ENCODE measurements around the gene SNRPN. TPM values are rescaled to one million over a fixed set of nuclear protein-coding genes. Genes with fewer than 3 reads are reported as not detected.

SNRPN gene
- total RNA-seq, 1 experiment from 2014 or later: 2.0 TPM

DNA sequence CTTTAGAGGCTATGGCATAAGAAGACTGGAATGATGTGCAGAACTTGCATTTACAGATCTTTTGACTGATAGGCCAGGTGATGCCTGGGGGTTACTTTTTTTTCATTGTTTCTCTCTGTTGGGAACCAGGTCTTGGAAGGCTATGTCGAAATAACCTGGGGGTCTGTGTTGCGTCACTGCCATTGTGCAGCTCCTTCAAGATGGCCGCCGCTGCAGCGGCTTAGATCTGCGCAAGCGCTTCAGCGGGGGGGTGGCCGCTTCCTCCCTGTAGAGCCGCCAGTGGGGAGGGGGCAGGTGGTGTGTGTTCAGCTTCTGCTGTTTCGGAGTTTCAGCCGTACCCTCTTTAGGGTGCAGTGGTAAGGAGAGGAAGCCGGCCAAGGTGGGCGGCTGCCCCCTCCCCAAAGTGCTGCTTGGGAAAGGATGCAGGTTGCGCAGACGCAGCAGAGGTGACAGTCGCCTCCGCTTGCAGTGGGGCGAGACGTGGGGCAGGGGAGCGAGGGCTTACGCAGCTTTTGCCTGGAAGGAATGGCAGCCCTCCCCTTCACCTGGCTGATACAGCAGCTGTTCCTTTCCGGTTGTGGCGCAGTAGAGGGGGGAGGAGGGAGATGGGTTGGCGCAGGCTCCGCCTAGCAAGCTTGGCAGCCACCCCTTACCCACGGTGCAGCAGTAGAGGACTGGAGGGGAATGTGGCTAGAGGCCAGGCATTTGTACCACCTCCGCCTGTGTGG lies 1.5 kb downstream of the SNRPN start (continued):
- TF ChIP-seq, protein P1, sequence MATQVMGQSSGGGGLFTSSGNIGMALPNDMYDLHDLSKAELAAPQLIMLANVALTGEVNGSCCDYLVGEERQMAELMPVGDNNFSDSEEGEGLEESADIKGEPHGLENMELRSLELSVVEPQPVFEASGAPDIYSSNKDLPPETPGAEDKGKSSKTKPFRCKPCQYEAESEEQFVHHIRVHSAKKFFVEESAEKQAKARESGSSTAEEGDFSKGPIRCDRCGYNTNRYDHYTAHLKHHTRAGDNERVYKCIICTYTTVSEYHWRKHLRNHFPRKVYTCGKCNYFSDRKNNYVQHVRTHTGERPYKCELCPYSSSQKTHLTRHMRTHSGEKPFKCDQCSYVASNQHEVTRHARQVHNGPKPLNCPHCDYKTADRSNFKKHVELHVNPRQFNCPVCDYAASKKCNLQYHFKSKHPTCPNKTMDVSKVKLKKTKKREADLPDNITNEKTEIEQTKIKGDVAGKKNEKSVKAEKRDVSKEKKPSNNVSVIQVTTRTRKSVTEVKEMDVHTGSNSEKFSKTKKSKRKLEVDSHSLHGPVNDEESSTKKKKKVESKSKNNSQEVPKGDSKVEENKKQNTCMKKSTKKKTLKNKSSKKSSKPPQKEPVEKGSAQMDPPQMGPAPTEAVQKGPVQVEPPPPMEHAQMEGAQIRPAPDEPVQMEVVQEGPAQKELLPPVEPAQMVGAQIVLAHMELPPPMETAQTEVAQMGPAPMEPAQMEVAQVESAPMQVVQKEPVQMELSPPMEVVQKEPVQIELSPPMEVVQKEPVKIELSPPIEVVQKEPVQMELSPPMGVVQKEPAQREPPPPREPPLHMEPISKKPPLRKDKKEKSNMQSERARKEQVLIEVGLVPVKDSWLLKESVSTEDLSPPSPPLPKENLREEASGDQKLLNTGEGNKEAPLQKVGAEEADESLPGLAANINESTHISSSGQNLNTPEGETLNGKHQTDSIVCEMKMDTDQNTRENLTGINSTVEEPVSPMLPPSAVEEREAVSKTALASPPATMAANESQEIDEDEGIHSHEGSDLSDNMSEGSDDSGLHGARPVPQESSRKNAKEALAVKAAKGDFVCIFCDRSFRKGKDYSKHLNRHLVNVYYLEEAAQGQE (IDR thresholded peaks at IDR 0.05; ENCODE audit: low read depth): no peak
- TF ChIP-seq POLR2AphosphoS5 (IDR thresholded peaks at IDR 0.05; ENCODE audit: low read depth, low read length) (no peak), RAD21 (IDR thresholded peaks at IDR 0.05; ENCODE audit: low read depth) (no peak)

DNA sequence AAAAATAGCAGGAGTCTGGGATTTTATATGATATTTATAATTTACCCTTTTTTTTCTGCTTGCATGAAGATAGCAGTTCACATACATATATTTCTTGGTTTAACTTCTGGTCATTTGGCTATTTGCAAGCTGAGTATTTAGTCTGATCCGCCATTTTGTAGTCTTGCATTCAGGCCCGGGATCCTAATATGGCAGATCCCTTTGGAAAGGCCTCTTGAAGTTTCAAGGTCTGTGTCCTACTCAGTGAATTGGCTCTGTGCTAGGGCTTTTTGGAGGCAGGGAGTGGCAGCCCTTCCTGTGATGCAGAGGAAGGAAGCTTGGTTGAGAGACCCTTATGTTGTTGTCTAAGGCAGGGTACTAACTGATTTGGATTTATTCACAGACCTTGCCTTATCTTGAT lies 2.9 kb downstream of the SNRPN start:
- Histone ChIP-seq H3K27me3 (ENCODE audit: insufficient read depth, low read length) (no peaks in the 10 kb centered on the region), H3K36me3 (ENCODE audit: control insufficient read depth in 1 of 2, insufficient read depth in 2 of 2, low read length in 2 of 2) (no peaks in the 10 kb centered on the region), H3K4me2 (ENCODE audit: low read length) (no peak overlapping the region), H3K4me3 (replicated peaks in 1 of 2; ENCODE audit: low read depth in 1 of 2, low read length in 2 of 2) (no peak overlapping the region), H3K9ac (ENCODE audit: low read length) (no peak overlapping the region), H3K4me1 (ENCODE audit: control insufficient read depth in 1 of 2, insufficient read depth in 2 of 2, low read length in 2 of 2) (no peaks in the 10 kb centered on the region), H3K9me2 (ENCODE audit: insufficient read depth) (no peaks in the 10 kb centered on the region), H2AFZ (ENCODE audit: low read depth, low read length, poor library complexity, severe bottlenecking) (no peak overlapping the region), H3K79me2 (ENCODE audit: insufficient read depth, low read length) (no peaks in the 10 kb centered on the region), H4K20me1 (ENCODE audit: insufficient read depth) (no peaks in the 10 kb centered on the region), H3K9me3 (ENCODE audit: control insufficient read depth in 1 of 2, insufficient read depth in 1 of 2, low read depth in 1 of 2, low read length in 2 of 2) (peaks cover 0 to 19% of the 10 kb centered on the region in 2 experiments; a peak in 3 of 4 replicates), H3K27ac (ENCODE audit: low read depth, low read length) (no peak overlapping the region)
- no peak for ATAC-seq
- intact Hi-C loops (cut with micrococcal nuclease): no loop called here
- ChIA-PET POLR2A (no interaction called here), CTCF (no interaction called here), RAD21 (ENCODE audit: low non-redundant PET in 1 of 2, low total read pairs in 2 of 2, uncharacterized antibody in 2 of 2, unreplicated experiment in 2 of 2) (no interaction called here)
- BruUV-seq (replicated peaks): no TSS peak
- no peak for DNase-seq (ENCODE audit: low read depth, low spot score)
- TF ChIP-seq RAD21 (IDR thresholded peaks at IDR 0.05; ENCODE audit: low read depth) (no peak), SIN3A (IDR thresholded peaks at IDR 0.05; ENCODE audit: low read depth) (no peak), CBX3 (IDR thresholded peaks at IDR 0.05; ENCODE audit: low read depth) (no peak), TCF7L2 (IDR thresholded peaks at IDR 0.05; ENCODE audit: borderline replicate concordance, extremely low read depth, insufficient read depth, insufficient read length) (no peak), ZFX (IDR thresholded peaks at IDR 0.05) (no peak), JUND (IDR thresholded peaks at IDR 0.05) (no peak), EZH2 (IDR thresholded peaks at IDR 0.05) (no peak), YY1 (IDR thresholded peaks at IDR 0.05; ENCODE audit: extremely low read depth, insufficient replicate concordance, low read depth, low read length) (no peak), EZH2phosphoT487 (IDR thresholded peaks at IDR 0.05; ENCODE audit: borderline replicate concordance) (no peak), ELF1 (IDR thresholded peaks at IDR 0.05; ENCODE audit: borderline replicate concordance, low read depth) (no peak)
- TF ChIP-seq, protein P2, sequence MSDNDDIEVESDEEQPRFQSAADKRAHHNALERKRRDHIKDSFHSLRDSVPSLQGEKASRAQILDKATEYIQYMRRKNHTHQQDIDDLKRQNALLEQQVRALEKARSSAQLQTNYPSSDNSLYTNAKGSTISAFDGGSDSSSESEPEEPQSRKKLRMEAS (IDR thresholded peaks at IDR 0.05): no peak
- TF ChIP-seq, protein P1 (IDR thresholded peaks at IDR 0.05; ENCODE audit: low read depth): no peak
- TF ChIP-seq, protein P3, sequence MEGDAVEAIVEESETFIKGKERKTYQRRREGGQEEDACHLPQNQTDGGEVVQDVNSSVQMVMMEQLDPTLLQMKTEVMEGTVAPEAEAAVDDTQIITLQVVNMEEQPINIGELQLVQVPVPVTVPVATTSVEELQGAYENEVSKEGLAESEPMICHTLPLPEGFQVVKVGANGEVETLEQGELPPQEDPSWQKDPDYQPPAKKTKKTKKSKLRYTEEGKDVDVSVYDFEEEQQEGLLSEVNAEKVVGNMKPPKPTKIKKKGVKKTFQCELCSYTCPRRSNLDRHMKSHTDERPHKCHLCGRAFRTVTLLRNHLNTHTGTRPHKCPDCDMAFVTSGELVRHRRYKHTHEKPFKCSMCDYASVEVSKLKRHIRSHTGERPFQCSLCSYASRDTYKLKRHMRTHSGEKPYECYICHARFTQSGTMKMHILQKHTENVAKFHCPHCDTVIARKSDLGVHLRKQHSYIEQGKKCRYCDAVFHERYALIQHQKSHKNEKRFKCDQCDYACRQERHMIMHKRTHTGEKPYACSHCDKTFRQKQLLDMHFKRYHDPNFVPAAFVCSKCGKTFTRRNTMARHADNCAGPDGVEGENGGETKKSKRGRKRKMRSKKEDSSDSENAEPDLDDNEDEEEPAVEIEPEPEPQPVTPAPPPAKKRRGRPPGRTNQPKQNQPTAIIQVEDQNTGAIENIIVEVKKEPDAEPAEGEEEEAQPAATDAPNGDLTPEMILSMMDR (IDR thresholded peaks at IDR 0.05 in 2 of 3, conservative IDR thresholded peaks at IDR 0.05 in 1 of 3; ENCODE audit: borderline replicate concordance in 1 of 3, insufficient read depth in 1 of 3, low read depth in 2 of 3, low read length in 2 of 3): no peak
